Colonic mucosa (tissue), 4 donors: ENCODE measurements around the gene SUN1. TPM values are rescaled to one million over a fixed set of nuclear protein-coding genes. Genes with fewer than 3 reads are reported as not detected.
A peak's percentile ranks its signal among the peaks of the same experiment; 100 is the strongest.
"Not testable (repeated sequence)": the region's sequence is repeated elsewhere in the genome, so short reads cannot be mapped to it uniquely, and the experiment has no call there.

Source experiments
- DNase-seq: peaks from one replicate; pipeline ENCODE4 v3.0.0-alpha.2; 2020
- H3K27ac ChIP-seq: fragments of 200-600 bp; one replicate; pipeline ENCODE4 v1.8.0; 2021
- H3K27me3 ChIP-seq: fragments of 200-600 bp; one replicate; pipeline ENCODE4 v1.8.0; 2021
- H3K36me3 ChIP-seq: fragments of 200-600 bp; one replicate; pipeline ENCODE4 v1.8.0; 2021
- H3K4me1 ChIP-seq: fragments of 200-600 bp; one replicate; pipeline ENCODE4 v1.8.0; 2021; ENCODE audit warnings: mild to moderate bottlenecking
- H3K4me3 ChIP-seq: fragments of 200-600 bp; one replicate; pipeline ENCODE4 v1.8.0; 2021
- H3K9ac ChIP-seq, 2 donors: one replicate each; pipeline ENCODE4 v1.7.0; 2013; ENCODE audit warnings: control low read depth in 2 of 2, low read depth in 2 of 2, low read length in 2 of 2
- H3K9me3 ChIP-seq: fragments of 200-600 bp; one replicate; pipeline ENCODE4 v1.8.0; 2021
- intact Hi-C: fragments of 100-400 bp; cut with DNase I; formaldehyde crosslinking; loops from one replicate; pipeline ENCODE4 v1.14.1; 2022
- total RNA-seq, 2 donors: library from RNA; stranded (reverse); fragmentation: NEBNext Ultra II Directional in 1 of 2; extraction: Animal tissue kit (Norgen Biotek cat#: 25700) in 1 of 2; gene quantifications; one replicate each; pipeline ENCODE4 v1.2.1, GENCODE V29; 2021
- TF ChIP-seq, protein P1 (sequence below): fragments of 200-600 bp; IDR thresholded peaks from one replicate; pipeline ENCODE4 v1.8.0; 2022; ENCODE audit warnings: antibody characterized with exemption, mild to moderate bottlenecking
- donor health status: healthy.
- donor health status: DM: no; HTN: no; CAD: no.
- donor health status: DM: no; HTN: no; CAD: no.

The SUN1 gene
- total RNA-seq, 2 donors from 2014 or later: 122 to 158 TPM

- Histone ChIP-seq H3K36me3 (no peaks in the 10 kb centered on the region), H3K9ac (peak overlapping the region; percentile 8 to 59), H3K4me3 (no peak overlapping the region), H3K27ac (peak overlapping the region; percentile 80), H3K9me3 (no peaks in the 10 kb centered on the region), H3K27me3 (no peaks in the 10 kb centered on the region), H3K4me1 (peaks cover 4% of the 10 kb centered on the region)
- peak; percentile 90 for DNase-seq
- intact Hi-C loops: no loop called here
- TF ChIP-seq, protein P1, sequence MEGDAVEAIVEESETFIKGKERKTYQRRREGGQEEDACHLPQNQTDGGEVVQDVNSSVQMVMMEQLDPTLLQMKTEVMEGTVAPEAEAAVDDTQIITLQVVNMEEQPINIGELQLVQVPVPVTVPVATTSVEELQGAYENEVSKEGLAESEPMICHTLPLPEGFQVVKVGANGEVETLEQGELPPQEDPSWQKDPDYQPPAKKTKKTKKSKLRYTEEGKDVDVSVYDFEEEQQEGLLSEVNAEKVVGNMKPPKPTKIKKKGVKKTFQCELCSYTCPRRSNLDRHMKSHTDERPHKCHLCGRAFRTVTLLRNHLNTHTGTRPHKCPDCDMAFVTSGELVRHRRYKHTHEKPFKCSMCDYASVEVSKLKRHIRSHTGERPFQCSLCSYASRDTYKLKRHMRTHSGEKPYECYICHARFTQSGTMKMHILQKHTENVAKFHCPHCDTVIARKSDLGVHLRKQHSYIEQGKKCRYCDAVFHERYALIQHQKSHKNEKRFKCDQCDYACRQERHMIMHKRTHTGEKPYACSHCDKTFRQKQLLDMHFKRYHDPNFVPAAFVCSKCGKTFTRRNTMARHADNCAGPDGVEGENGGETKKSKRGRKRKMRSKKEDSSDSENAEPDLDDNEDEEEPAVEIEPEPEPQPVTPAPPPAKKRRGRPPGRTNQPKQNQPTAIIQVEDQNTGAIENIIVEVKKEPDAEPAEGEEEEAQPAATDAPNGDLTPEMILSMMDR: no peak
Measured at GRCh38 chr7:867406-868188, 35.3 kb downstream of the SUN1 start.

GRCh38 chr7:868189-868486 is 35.9 kb downstream of the SUN1 start:
- TF ChIP-seq, protein P1: no peak
- peak overlapping the region; percentile 80 for H3K27ac ChIP-seq
- DNase-seq: no peak
- no peaks in the 10 kb centered on the region for H3K36me3 ChIP-seq
- peaks cover 4% of the 10 kb centered on the region for H3K4me1 ChIP-seq
- peak overlapping the region in 1 of 2 donors; percentile 59 for H3K9ac ChIP-seq
- no peak overlapping the region for H3K4me3 ChIP-seq
- no peaks in the 10 kb centered on the region for H3K9me3 ChIP-seq
- no peaks in the 10 kb centered on the region for H3K27me3 ChIP-seq
- intact Hi-C loops: no loop called here

GRCh38 chr7:869348-869747 is 37.1 kb downstream of the SUN1 start:
- H3K4me3 ChIP-seq: no peak overlapping the region
- H3K9me3 ChIP-seq: no peaks in the 10 kb centered on the region
- no peak overlapping the region for H3K27ac ChIP-seq
- intact Hi-C loops: no loop called here
- H3K9ac ChIP-seq: no peak overlapping the region
- TF ChIP-seq, protein P1: no peak
- no peaks in the 10 kb centered on the region for H3K36me3 ChIP-seq
- no peak for DNase-seq
- peaks cover 12% of the 10 kb centered on the region for H3K4me1 ChIP-seq
- no peaks in the 10 kb centered on the region for H3K27me3 ChIP-seq

- intact Hi-C loops: loop anchor here (5.0 to 10.0 kb wide), 3 partner anchors 35 to 547 kb away; no protein-coding TSS in a partner anchor
- Histone ChIP-seq H3K4me3 (no peak overlapping the region), H3K36me3 (no peaks in the 10 kb centered on the region), H3K27me3 (no peaks in the 10 kb centered on the region), H3K4me1 (peaks cover 12% of the 10 kb centered on the region), H3K9ac (no peak overlapping the region), H3K9me3 (no peaks in the 10 kb centered on the region), H3K27ac (no peak overlapping the region)
- no peak for DNase-seq
- TF ChIP-seq, protein P1: no peak
Measured at GRCh38 chr7:871900-872537, 39.7 kb downstream of the SUN1 start.

GRCh38 chr7:872685-873084 is 40.4 kb downstream of the SUN1 start:
- intact Hi-C loops: loop anchor here (1.0 to 10.0 kb wide), 4 partner anchors 35 to 548 kb away; no protein-coding TSS in a partner anchor
- H3K9me3 ChIP-seq, H3K36me3 ChIP-seq, H3K27me3 ChIP-seq, H3K9ac ChIP-seq, DNase-seq, H3K4me3 ChIP-seq, H3K27ac ChIP-seq: not testable (repeated sequence)
- peaks cover 12% of the 10 kb centered on the region for H3K4me1 ChIP-seq
